Adipocyte (in vitro differentiated cells): Measurements from ENCODE around the gene GBGT1.

Experiments
- DNase-seq: peaks from one replicate; pipeline ENCODE4 v3.0.0-alpha.2; 2015; ENCODE audit warnings: low read depth
- H3K27me3 ChIP-seq: replicated peaks from 2 replicates; pipeline ENCODE4 v1.7.0; 2013; ENCODE audit warnings: mild to moderate bottlenecking, low read length, moderate library complexity; ENCODE audit not compliant: control insufficient read depth, insufficient read depth
- H3K36me3 ChIP-seq: 2 replicates; pipeline ENCODE4 v1.7.0; 2013; ENCODE audit warnings: low read length, mild to moderate bottlenecking, moderate library complexity; ENCODE audit not compliant: control insufficient read depth, insufficient read depth, severe bottlenecking
- H3K4me1 ChIP-seq: 2 replicates; pipeline ENCODE4 v1.7.0; 2013; ENCODE audit warnings: mild to moderate bottlenecking, low read length, moderate library complexity; ENCODE audit not compliant: control insufficient read depth, insufficient read depth
- H3K4me3 ChIP-seq: 2 replicates; pipeline ENCODE4 v1.7.0; 2013; ENCODE audit warnings: mild to moderate bottlenecking, low read length, moderate library complexity
- H3K9ac ChIP-seq: 2 replicates; pipeline ENCODE4 v1.7.0; 2013; ENCODE audit warnings: mild to moderate bottlenecking, low read length, moderate library complexity
- H3K9me3 ChIP-seq: 2 replicates; pipeline ENCODE4 v1.7.0; 2013; ENCODE audit warnings: mild to moderate bottlenecking, low read length, moderate library complexity; ENCODE audit not compliant: control insufficient read depth

Gene GBGT1

DNA sequence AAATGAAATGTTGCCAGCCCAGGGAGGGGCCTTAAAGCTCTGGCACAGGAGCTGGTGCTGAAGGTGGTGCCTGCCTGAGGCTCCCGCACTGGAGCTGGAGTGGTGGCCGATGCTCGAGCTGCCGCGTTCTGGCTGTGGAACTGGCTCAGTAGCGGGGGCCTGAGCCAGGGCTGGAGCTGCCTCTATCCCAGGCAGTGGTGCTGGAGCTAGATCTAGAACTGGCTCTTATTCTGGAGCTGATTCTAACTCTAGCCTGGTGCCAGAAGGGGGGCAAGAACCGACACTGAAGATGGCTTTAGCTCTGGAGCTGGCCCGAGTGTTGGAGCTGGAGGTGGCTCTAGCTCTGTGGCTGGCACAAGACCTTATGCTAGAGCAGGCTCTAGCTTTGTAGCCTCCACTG, 26.1 kb upstream of the GBGT1 start:
- H3K4me1 ChIP-seq = no peaks in the 10 kb centered on the region
- H3K9ac ChIP-seq = no peak overlapping the region
- no peak overlapping the region for H3K4me3 ChIP-seq
- H3K36me3 ChIP-seq = no peaks in the 10 kb centered on the region
- no peak for DNase-seq
- H3K9me3 ChIP-seq = peaks cover 8% of the 10 kb centered on the region
- H3K27me3 ChIP-seq = peaks cover 35% of the 10 kb centered on the region

GRCh38 chr9:133188843-133189180, 25.1 kb upstream of the GBGT1 start:
- H3K9me3 ChIP-seq = no peaks in the 10 kb centered on the region
- peaks cover 35% of the 10 kb centered on the region for H3K27me3 ChIP-seq
- no peak overlapping the region for H3K9ac ChIP-seq
- no peaks in the 10 kb centered on the region for H3K36me3 ChIP-seq
- no peaks in the 10 kb centered on the region for H3K4me1 ChIP-seq
- H3K4me3 ChIP-seq = no peak overlapping the region
- no peak for DNase-seq

GRCh38 chr9:133188006-133188842, 24.5 kb upstream of the GBGT1 start:
- peak; percentile 11 for DNase-seq
- Histone ChIP-seq H3K4me1 (no peaks in the 10 kb centered on the region), H3K9me3 (no peaks in the 10 kb centered on the region), H3K27me3 (peaks cover 38% of the 10 kb centered on the region), H3K4me3 (no peak overlapping the region), H3K36me3 (no peaks in the 10 kb centered on the region), H3K9ac (no peak overlapping the region)

- Histone ChIP-seq H3K27me3 (peaks cover 44% of the 10 kb centered on the region), H3K9me3 (no peaks in the 10 kb centered on the region), H3K9ac (no peak overlapping the region), H3K4me3 (no peak overlapping the region), H3K4me1 (no peaks in the 10 kb centered on the region), H3K36me3 (no peaks in the 10 kb centered on the region)
- DNase-seq = no peak
Observed at GRCh38 chr9:133187561-133188005, 23.9 kb upstream of the GBGT1 start.

DNA sequence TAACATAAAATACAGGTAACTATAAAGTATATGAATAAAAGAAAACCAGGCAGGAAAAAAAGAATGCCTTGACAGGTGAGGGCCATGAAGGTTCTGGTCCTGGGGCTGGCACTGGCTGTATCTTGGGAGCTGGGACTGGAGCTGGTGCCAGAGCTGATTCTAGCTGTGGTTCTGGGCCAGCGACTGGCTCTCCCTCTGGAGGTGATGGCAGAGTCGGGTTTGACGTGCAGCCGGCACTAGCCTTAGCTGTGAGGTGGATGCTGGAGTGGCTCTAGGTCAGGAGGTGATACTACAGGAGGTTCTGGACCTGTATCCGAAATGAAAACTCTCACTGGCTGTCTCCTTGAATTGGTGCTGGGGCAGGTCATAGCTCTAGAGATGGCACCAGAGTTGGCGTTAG, 23.0 kb upstream of the GBGT1 start:
- no peaks in the 10 kb centered on the region for H3K9me3 ChIP-seq
- H3K4me1 ChIP-seq = no peaks in the 10 kb centered on the region
- no peaks in the 10 kb centered on the region for H3K36me3 ChIP-seq
- no peak for DNase-seq
- H3K9ac ChIP-seq = no peak overlapping the region
- peaks cover 47% of the 10 kb centered on the region for H3K27me3 ChIP-seq
- no peak overlapping the region for H3K4me3 ChIP-seq

GRCh38 chr9:133184971-133185370, 21.3 kb upstream of the GBGT1 start:
- H3K9me3 ChIP-seq = no peaks in the 10 kb centered on the region
- no peaks in the 10 kb centered on the region for H3K4me1 ChIP-seq
- H3K36me3 ChIP-seq = no peaks in the 10 kb centered on the region
- H3K27me3 ChIP-seq = peaks cover 44% of the 10 kb centered on the region
- H3K4me3 ChIP-seq = no peak overlapping the region
- no peak overlapping the region for H3K9ac ChIP-seq
- peak; percentile 82 for DNase-seq

DNA sequence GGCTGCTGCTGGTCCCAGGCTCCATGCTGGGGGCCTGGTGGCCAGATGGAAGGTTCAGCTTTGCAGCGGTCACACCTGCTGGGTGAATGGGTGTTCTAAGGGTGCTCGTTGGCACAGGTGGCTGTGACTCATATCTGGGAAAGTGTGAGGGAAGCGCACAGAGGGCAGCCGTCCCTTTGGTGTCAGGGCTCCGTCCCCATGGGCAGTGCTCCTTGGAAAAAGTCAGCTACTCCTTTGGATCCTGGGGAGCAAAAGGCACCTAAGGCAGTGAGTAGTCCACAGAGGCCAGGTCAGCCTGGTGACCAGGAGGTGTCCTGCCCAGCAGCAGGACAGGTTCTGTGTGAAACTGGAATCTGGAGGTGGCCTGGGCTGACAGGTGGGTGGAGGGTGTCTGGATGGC, 18.4 kb upstream of the GBGT1 start:
- peaks cover 40% of the 10 kb centered on the region for H3K27me3 ChIP-seq
- no peak overlapping the region for H3K9ac ChIP-seq
- no peak for DNase-seq
- H3K36me3 ChIP-seq = no peaks in the 10 kb centered on the region
- no peaks in the 10 kb centered on the region for H3K9me3 ChIP-seq
- no peak overlapping the region for H3K4me3 ChIP-seq
- H3K4me1 ChIP-seq = no peaks in the 10 kb centered on the region

GRCh38 chr9:133181561-133181960, 17.8 kb upstream of the GBGT1 start:
- no peak overlapping the region for H3K9ac ChIP-seq
- DNase-seq = no peak
- no peaks in the 10 kb centered on the region for H3K4me1 ChIP-seq
- no peaks in the 10 kb centered on the region for H3K36me3 ChIP-seq
- H3K4me3 ChIP-seq = no peak overlapping the region
- peaks cover 38% of the 10 kb centered on the region for H3K27me3 ChIP-seq
- H3K9me3 ChIP-seq = no peaks in the 10 kb centered on the region

- H3K36me3 ChIP-seq = no peaks in the 10 kb centered on the region
- DNase-seq = no peak
- H3K9me3 ChIP-seq = no peaks in the 10 kb centered on the region
- H3K4me1 ChIP-seq = no peaks in the 10 kb centered on the region
- H3K27me3 ChIP-seq = peaks cover 42% of the 10 kb centered on the region
- no peak overlapping the region for H3K9ac ChIP-seq
- no peak overlapping the region for H3K4me3 ChIP-seq
Observed at GRCh38 chr9:133180953-133181352, 17.2 kb upstream of the GBGT1 start.

- no peak for DNase-seq
- H3K4me3 ChIP-seq = no peak overlapping the region
Observed at GRCh38 chr9:133173056-133173455, 9.3 kb upstream of the GBGT1 start.

GRCh38 chr9:133171161-133171961, 7.6 kb upstream of the GBGT1 start:
- H3K4me1 ChIP-seq = no peaks in the 10 kb centered on the region
- H3K27me3 ChIP-seq = peaks cover 45% of the 10 kb centered on the region
- H3K9me3 ChIP-seq = peaks cover 3% of the 10 kb centered on the region
- no peak overlapping the region for H3K4me3 ChIP-seq
- DNase-seq = no peak
- H3K9ac ChIP-seq = no peak overlapping the region
- H3K36me3 ChIP-seq = no peaks in the 10 kb centered on the region

More at GRCh38 chr9:133173056-133173455, 9.3 kb upstream of the GBGT1 start:
- H3K27me3 ChIP-seq = peaks cover 57% of the 10 kb centered on the region
- H3K36me3 ChIP-seq = no peaks in the 10 kb centered on the region
- no peak overlapping the region for H3K9ac ChIP-seq
- H3K4me1 ChIP-seq = no peaks in the 10 kb centered on the region
- peaks cover 3% of the 10 kb centered on the region for H3K9me3 ChIP-seq
